IPS-20b (cell line): ENCODE measurements around the gene ALDH7A1.
"Not testable (repeated sequence)": the region's sequence is repeated elsewhere in the genome, so short reads cannot be mapped to it uniquely, and the experiment has no call there.

Source experiments
- H3K27ac ChIP-seq: one replicate; pipeline ENCODE4 v1.5.1; 2013; ENCODE audit warnings: low read length
- H3K27me3 ChIP-seq: 2 replicates; pipeline ENCODE4 v1.6.1; 2013; ENCODE audit warnings: mild to moderate bottlenecking, low read length, inconsistent platforms; ENCODE audit not compliant: insufficient read depth
- H3K36me3 ChIP-seq: 2 replicates; pipeline ENCODE4 v1.6.1; 2013; ENCODE audit warnings: low read depth, mild to moderate bottlenecking, inconsistent platforms, low read length, moderate library complexity; ENCODE audit not compliant: insufficient read depth
- H3K4me1 ChIP-seq: 2 replicates; pipeline ENCODE4 v1.6.1; 2013; ENCODE audit warnings: mild to moderate bottlenecking, control low read depth, inconsistent platforms, low read length, moderate library complexity; ENCODE audit not compliant: insufficient read depth
- H3K4me3 ChIP-seq: 2 replicates; pipeline ENCODE4 v1.5.1; 2013; ENCODE audit warnings: mild to moderate bottlenecking, low read length, inconsistent platforms
- H3K9ac ChIP-seq: 2 replicates; pipeline ENCODE4 v1.6.1; 2013; ENCODE audit warnings: low read depth, mild to moderate bottlenecking, inconsistent platforms, low read length, moderate library complexity
- H3K9me3 ChIP-seq: 2 replicates; pipeline ENCODE4 v1.6.1; 2013; ENCODE audit warnings: mild to moderate bottlenecking, low read depth, low read length, inconsistent platforms; ENCODE audit not compliant: insufficient read depth

The ALDH7A1 gene

GRCh38 chr5:126589536-126590297 lies 5.3 kb downstream of the ALDH7A1 start:
- Histone ChIP-seq H3K27ac (no peak overlapping the region), H3K9ac (no peak overlapping the region), H3K36me3 (peaks cover 83% of the 10 kb centered on the region), H3K4me1 (peaks cover 14% of the 10 kb centered on the region; the same call in 1 of the 2 replicates), H3K9me3 (no peaks in the 10 kb centered on the region), H3K4me3 (no peak overlapping the region), H3K27me3 (no peaks in the 10 kb centered on the region)

- Histone ChIP-seq H3K36me3 (peaks cover 93% of the 10 kb centered on the region), H3K27ac (no peak overlapping the region), H3K4me1 (peaks cover 7% of the 10 kb centered on the region; the same call in 1 of the 2 replicates), H3K27me3 (no peaks in the 10 kb centered on the region), H3K4me3 (no peak overlapping the region), H3K9me3 (no peaks in the 10 kb centered on the region), H3K9ac (no peak overlapping the region)
Observed at GRCh38 chr5:126587551-126588390, 7.2 kb downstream of the ALDH7A1 start.

DNA sequence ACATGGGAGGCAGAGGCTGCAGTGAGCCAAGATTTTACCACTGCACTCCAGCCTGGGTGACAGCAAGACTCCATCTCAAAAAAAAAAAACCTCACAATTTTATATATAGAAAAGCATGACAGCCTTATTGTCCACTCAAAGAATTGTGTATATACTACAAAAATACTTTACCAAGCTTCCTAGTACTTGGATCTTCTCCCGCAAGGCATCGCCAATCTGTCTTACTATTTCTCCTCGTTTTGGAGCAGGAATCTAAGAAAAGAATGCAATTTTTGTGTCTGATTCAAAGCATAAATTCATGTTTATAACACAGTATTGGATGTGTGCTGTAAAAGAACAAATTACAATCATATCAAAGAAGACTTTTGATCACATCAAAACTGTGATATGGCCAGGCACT lies 11.3 kb downstream of the ALDH7A1 start:
- H3K27me3 ChIP-seq: no peaks in the 10 kb centered on the region
- no peaks in the 10 kb centered on the region for H3K9me3 ChIP-seq
- no peak overlapping the region for H3K27ac ChIP-seq
- no peak overlapping the region for H3K4me3 ChIP-seq
- H3K36me3 ChIP-seq: peaks cover 95% of the 10 kb centered on the region
- no peaks in the 10 kb centered on the region for H3K4me1 ChIP-seq
- H3K9ac ChIP-seq: no peak overlapping the region

GRCh38 chr5:126579716-126580115 lies 15.3 kb downstream of the ALDH7A1 start:
- Histone ChIP-seq H3K4me3 (no peak overlapping the region), H3K36me3 (peaks cover 93% of the 10 kb centered on the region), H3K4me1 (no peaks in the 10 kb centered on the region), H3K27ac (no peak overlapping the region), H3K27me3 (no peaks in the 10 kb centered on the region), H3K9me3 (no peaks in the 10 kb centered on the region), H3K9ac (no peak overlapping the region)

- Histone ChIP-seq H3K27ac (no peak overlapping the region), H3K4me1 (no peaks in the 10 kb centered on the region), H3K9me3 (no peaks in the 10 kb centered on the region), H3K36me3 (peaks cover 87% of the 10 kb centered on the region), H3K4me3 (no peak overlapping the region), H3K27me3 (no peaks in the 10 kb centered on the region), H3K9ac (no peak overlapping the region)
Observed at GRCh38 chr5:126577415-126577814, 17.6 kb downstream of the ALDH7A1 start.

GRCh38 chr5:126576974-126577373 lies 18.0 kb downstream of the ALDH7A1 start:
- peaks cover 87% of the 10 kb centered on the region for H3K36me3 ChIP-seq
- H3K27ac ChIP-seq: no peak overlapping the region
- no peaks in the 10 kb centered on the region for H3K4me1 ChIP-seq
- no peak overlapping the region for H3K4me3 ChIP-seq
- no peak overlapping the region for H3K9ac ChIP-seq
- no peaks in the 10 kb centered on the region for H3K27me3 ChIP-seq
- no peaks in the 10 kb centered on the region for H3K9me3 ChIP-seq

GRCh38 chr5:126575644-126576043 lies 19.4 kb downstream of the ALDH7A1 start:
- H3K4me1 ChIP-seq: no peaks in the 10 kb centered on the region
- H3K36me3 ChIP-seq: peaks cover 87% of the 10 kb centered on the region
- no peak overlapping the region for H3K27ac ChIP-seq
- no peak overlapping the region for H3K9ac ChIP-seq
- no peaks in the 10 kb centered on the region for H3K27me3 ChIP-seq
- H3K4me3 ChIP-seq: no peak overlapping the region
- no peaks in the 10 kb centered on the region for H3K9me3 ChIP-seq

- H3K27ac ChIP-seq: no peak overlapping the region
Observed at GRCh38 chr5:126568206-126568755, 26.7 kb downstream of the ALDH7A1 start.

DNA sequence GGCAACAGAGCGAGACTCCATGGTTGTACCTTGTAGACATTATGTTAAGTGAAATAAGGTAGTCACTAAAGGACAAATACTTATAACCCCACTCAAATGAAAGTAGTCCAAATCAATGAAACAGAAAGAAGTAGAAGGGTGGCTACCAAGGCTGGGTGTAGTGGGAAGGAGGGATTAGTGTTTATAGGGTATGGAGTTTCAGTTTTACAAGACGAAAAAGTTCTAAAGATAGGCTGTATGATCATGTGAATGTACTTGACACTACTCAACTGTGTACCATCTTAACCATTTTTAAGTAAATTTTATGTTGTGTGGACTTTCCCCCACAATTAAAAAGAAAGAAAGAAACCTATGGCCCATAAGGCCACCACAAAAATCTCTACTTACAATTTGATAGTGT lies 32.2 kb downstream of the ALDH7A1 start:
- H3K36me3 ChIP-seq: peaks cover 83% of the 10 kb centered on the region
- H3K27ac ChIP-seq: no peak overlapping the region
- no peaks in the 10 kb centered on the region for H3K9me3 ChIP-seq

More at GRCh38 chr5:126568206-126568755, 26.7 kb downstream of the ALDH7A1 start:
- peaks cover 5% of the 10 kb centered on the region; the same call in 1 of the 2 replicates for H3K4me1 ChIP-seq
- H3K9ac ChIP-seq: no peak overlapping the region
- H3K9me3 ChIP-seq: no peaks in the 10 kb centered on the region
- H3K27me3 ChIP-seq: no peaks in the 10 kb centered on the region
- H3K4me3 ChIP-seq: no peak overlapping the region
- H3K36me3 ChIP-seq: peaks cover 90% of the 10 kb centered on the region

DNA sequence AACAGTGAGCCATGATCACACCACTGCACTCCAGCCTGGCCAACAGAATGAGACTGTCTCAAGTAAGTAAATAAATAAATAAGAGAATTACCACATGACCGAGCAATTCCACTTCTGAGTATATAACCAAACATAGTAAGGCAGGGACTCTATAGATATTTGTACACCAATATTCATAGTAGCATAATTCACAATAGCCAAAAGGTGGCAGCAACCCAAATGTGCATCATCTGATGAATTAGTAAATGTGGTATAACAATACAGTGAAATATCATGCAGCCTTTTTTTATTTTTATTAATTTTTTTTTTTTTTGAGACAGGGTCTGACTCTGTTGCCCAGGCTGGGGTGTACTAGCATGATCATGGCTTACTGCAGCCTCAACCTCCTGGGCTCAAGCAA lies 33.1 kb downstream of the ALDH7A1 start:
- Histone ChIP-seq H3K27me3 (no peaks in the 10 kb centered on the region), H3K36me3 (peaks cover 88% of the 10 kb centered on the region), H3K27ac (no peak overlapping the region), H3K9me3 (no peaks in the 10 kb centered on the region), H3K4me3 (no peak overlapping the region), H3K9ac (no peak overlapping the region), H3K4me1 (no peaks in the 10 kb centered on the region)

More for the DNA sequence above, 32.2 kb downstream of the ALDH7A1 start:
- Histone ChIP-seq H3K27me3 (no peaks in the 10 kb centered on the region), H3K4me1 (no peaks in the 10 kb centered on the region), H3K9ac (no peak overlapping the region), H3K4me3 (no peak overlapping the region)

GRCh38 chr5:126555101-126555500 lies 39.9 kb downstream of the ALDH7A1 start:
- H3K9me3 ChIP-seq, H3K4me3 ChIP-seq, H3K9ac ChIP-seq, H3K4me1 ChIP-seq, H3K27ac ChIP-seq, H3K27me3 ChIP-seq: not testable (repeated sequence)
- peaks cover 95% of the 10 kb centered on the region for H3K36me3 ChIP-seq
